ENCODE measurements around the gene SLC7A9.
"Not testable (repeated sequence)": the region's sequence is repeated elsewhere in the genome, so short reads cannot be mapped to it uniquely, and the experiment has no call there.

SLC7A9 gene

GRCh38 chr19:32863841-32864240 lies 5.7 kb downstream of the SLC7A9 start:
- DNase-seq (ENCODE audit: low spot score), result no peak

GRCh38 chr19:32863301-32863700 lies 6.3 kb downstream of the SLC7A9 start:
- DNase-seq (ENCODE audit: low spot score), result no peak

GRCh38 chr19:32862741-32863140 lies 6.8 kb downstream of the SLC7A9 start:
- no peak for DNase-seq (ENCODE audit: low spot score)

GRCh38 chr19:32862173-32862572 lies 7.4 kb downstream of the SLC7A9 start:
- no peak for DNase-seq (ENCODE audit: low spot score)

GRCh38 chr19:32861596-32861995 lies 8.0 kb downstream of the SLC7A9 start:
- no peak for DNase-seq (ENCODE audit: low spot score)

GRCh38 chr19:32859591-32859990 lies 10.0 kb downstream of the SLC7A9 start:
- no peak for DNase-seq (ENCODE audit: low spot score)

- no peak for DNase-seq (ENCODE audit: low spot score)
Measured at GRCh38 chr19:32858559-32858958, 11.0 kb downstream of the SLC7A9 start.

DNA sequence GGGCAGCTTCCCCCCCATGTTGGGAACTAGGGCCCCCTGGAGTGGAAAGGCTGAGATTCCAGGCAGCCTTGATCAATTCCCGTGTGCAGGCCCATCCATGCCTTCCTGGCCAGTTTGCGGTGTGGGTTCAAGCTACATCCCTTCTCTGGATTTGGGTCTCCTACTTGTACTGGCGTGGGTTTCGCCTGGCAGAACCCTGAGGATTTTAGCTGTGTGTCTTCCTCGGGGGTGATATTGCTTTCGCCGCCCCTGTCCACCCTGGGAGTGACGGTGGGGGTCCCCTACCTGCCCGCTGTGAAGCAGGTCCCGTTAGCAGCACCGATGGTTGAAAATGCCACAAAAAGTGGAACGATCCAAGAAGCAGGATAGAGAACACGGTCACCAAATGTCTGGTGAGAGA lies 11.4 kb downstream of the SLC7A9 start:
- DNase-seq (ENCODE audit: low spot score), result no peak

DNA sequence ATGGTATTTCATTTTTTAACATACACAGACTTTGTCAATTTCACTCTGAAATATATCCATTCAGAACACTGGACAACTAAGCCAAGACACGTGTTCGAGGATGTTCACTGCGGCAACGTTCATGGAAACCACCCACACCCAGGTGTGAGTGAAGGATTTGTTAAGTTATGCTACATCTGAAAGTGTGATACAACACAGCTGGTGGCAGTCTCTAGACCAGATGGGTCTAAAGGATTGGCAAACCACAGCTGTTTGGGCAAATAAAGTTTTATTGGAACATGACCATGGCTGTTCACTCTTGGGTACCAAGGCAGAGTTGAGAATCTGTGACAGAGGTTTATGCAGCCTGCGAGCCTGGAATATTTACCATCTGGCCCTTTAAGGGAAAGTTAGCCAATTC lies 12.0 kb downstream of the SLC7A9 start:
- no peak for DNase-seq (ENCODE audit: low spot score)

DNA sequence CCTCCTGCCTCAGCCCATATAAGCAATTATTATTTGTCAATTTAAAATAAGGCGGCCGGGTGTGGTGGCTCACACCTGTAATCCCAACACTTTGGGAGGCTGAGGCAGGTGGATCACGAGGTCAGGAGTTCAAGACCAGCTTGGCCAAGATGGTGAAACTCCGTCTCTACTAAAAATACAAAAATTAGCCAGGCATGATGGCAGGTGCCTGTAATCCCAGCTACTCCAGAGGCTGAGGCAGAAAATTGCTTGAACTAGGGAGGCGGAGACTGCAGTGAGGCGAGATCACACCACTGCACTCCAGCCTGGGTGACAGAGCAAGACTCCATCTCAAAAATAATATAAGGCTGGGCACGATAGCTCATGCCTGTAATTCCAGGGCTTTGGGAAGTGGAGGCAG lies 12.7 kb downstream of the SLC7A9 start:
- not testable (repeated sequence) for DNase-seq (ENCODE audit: low spot score)

DNA sequence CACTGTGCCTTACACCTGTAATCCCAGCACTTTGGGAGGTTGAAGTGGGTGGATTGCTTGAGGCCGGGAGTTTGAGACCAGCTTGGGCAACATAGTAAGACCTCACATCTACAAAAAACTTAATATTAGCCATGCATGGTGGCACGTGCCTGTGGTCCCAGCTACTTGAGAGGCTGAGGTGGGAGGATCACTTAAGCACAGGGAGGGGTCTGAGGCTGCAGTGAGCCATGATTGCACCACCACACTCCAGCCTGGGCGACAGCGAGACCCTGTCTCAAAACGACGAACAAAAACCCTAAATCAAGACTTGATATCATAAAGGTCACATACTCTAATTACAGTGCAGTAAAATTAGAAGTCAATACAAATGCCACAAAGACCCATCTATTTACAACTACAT lies 17.4 kb downstream of the SLC7A9 start:
- DNase-seq (ENCODE audit: low spot score), result no peak

DNA sequence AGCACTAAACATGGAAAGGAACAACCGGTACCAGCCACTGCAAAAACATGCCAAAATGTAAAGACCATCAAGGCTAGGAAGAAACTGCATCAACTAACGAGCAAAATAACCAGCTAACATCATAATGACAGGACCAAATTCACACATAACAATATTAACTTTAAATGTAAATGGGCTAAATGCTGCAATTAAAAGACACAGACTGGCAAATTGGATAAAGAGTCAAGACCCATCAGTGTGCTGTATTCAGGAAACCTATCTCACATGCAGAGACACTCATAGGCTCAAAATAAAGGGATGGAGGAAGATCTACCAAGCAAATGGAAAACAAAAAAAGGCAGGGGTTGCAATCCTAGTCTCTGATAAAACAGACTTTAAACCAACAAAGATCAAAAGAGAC lies 21.5 kb downstream of the SLC7A9 start:
- not testable (repeated sequence) for DNase-seq (ENCODE audit: low spot score)

DNA sequence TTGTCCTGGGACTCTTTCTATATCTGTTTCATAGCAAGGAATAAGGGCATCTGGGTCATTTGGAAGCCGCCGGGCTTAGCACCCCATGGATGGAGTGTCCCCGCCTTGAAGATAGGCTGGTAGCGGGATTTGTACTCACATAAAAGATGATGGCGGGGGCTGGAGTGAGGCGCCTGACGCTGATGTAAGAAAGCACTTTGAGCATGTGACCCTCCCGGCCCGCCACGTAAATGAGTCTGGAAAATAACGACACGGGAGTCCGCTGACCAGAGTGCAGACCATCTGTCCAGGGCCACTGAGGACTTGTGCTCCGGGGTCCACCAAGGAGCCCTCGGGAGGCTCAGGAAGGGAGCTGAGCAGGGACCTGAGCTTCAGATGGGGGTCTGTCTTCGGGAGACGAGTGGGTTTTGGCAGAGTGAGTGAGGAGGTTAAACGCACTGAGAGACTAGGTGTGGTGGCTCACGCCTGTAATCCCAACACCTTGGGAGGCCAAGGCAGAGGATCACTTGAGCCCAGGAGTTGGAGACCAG lies 25.8 kb downstream of the SLC7A9 start:
- no peak for DNase-seq (ENCODE audit: low spot score)

DNA sequence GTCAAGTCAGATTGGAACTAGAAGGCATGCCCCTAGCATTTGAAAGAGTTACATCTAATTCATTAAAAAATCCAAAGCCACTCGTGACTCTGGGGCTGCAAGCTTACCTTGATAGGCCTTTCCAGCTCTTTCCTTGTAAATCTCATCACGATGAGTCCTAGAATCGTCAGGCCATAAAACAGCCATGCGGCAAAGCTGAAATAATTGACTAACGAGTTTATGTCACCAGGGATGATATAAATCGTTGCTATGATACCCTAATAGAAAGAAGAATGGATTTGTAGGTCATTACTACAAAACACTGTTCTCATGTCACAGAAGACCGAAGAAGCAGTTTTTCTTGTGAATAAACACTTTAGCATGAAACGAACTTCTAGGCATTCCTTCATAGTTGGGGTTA lies 27.5 kb downstream of the SLC7A9 start:
- no peak for DNase-seq (ENCODE audit: low spot score)

DNA sequence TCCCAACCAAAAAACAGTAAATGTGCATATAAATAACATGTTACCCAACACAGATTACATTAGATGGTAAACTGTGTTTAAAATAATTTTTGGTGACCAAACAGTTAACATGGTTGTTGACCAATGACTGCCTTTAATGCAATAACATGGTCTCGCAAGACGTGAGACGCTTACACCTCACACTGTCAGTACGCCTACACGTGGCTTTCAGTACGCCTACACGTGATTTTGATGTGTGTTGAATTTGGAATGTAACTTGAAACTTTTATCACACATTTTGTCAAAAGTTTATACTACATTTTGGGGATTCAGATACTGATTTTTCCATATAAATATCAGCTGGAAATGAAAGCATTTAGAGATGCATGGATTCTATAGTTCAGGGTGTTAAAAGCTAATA lies 32.0 kb downstream of the SLC7A9 start:
- no peak for DNase-seq (ENCODE audit: low spot score)

- not testable (repeated sequence) for DNase-seq (ENCODE audit: low spot score)
Measured at GRCh38 chr19:32833388-32833787, 36.2 kb downstream of the SLC7A9 start.

DNA sequence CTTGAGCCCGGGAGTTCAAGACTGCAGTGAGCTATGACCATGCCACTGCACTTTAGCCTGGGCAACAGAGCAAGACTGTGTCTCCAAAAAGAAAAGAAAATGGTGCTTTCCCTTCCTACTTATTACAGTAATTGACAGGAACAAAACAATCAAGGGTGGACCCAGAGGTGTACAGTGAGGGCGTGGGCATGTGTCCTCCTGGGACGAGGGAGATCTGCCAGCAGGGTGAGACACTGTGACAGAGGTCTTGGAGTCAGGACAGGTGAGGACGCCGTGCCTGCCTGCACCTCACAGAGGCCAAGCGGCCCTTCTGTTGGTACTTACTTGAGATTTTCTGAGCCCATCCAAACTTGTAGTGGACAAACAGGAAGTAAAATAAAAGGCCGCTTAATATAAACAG lies 36.7 kb downstream of the SLC7A9 start:
- DNase-seq (ENCODE audit: low spot score), result not testable (repeated sequence)

DNA sequence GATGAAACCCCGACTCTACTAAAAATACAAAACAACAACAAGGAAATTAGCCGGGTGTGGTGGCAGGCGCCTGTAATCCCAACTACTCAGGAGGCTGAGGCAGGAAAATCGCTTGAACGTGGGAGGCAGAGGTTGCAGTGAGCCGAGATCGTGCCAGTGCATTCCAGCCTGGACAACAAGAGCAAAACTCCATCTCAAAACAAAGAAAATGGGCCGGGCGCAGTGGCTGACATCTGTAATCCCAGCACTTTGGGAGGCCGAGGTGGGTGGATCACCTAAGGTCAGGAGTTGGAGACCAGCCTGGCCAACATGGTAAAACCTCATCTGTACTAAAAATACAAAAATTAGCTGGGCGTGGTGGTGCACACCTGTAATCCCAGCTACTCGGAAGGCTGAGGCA lies 37.5 kb downstream of the SLC7A9 start:
- DNase-seq (ENCODE audit: low spot score), result not testable (repeated sequence)

- no peak for DNase-seq (ENCODE audit: low spot score)
Measured at GRCh38 chr19:32831611-32832010, 38.0 kb downstream of the SLC7A9 start.

GRCh38 chr19:32830231-32831014 lies 39.1 kb downstream of the SLC7A9 start:
- peak; percentile 44 for DNase-seq (ENCODE audit: low spot score)

GRCh38 chr19:32829345-32829896 lies 40.1 kb downstream of the SLC7A9 start:
- DNase-seq (ENCODE audit: low spot score), result no peak

DNA sequence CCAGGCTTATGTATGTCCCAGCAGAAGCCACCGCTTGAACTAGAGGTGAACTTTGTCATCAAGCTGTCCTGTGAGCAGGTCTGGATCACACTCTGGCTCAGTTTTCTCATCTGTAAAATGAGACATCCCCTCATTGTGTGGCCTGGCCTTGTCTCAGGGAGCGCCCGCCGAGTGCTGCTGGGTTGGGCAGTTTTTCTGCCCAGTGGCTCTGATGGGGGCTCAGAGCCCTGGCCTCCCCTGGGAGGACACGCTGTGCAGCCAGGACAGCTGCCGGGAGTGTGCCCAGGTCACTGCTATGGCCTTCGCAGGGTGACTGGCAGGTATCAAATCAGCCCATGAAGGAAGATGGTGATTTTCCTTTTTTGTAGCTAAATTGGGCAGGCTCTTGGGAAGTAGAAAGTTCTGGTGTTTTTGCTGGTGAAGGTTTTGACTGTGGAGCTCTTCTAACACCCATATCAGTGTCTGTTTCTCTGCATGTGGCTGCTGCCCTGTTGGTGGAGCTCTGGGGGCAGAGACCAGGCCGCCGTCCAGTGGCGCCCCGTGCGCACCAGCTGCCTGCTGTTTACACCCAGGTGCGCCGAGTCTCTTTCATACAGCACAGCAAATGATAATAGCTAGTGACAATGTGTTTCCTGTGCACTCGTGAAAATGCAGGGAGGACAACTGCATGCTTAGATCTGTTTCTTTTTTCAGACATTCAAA lies 40.8 kb downstream of the SLC7A9 start:
- no peak for DNase-seq (ENCODE audit: low spot score)

DNA sequence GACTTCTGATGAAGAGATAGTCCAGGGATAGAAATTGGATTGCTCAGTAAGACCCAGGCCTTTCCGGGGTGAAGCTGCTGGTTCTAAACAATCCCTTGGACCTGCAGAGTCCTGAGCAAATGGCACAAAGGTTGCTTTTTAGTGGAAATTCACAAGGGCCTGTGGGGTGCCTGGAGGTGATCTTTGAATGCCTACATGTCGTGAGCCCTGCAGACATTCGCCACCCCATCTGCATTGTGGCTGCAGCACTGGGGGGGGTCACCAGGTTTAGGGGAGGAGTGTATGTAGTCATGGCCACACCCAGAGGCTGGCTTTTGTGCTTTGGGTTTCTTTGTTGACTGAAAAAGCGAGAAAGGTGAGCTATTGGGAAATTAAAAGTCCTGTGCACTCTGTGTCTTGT lies 41.4 kb downstream of the SLC7A9 start:
- DNase-seq (ENCODE audit: low spot score), result no peak
